Lower leg skin (tissue), 3 donors: ENCODE data around the gene NIM1K.

ENCODE experiments used
- POLR2A ChIP-seq, 2 donors: fragments of 450-650 bp; IDR thresholded peaks; one replicate each; pipeline ENCODE4 v1.6.1; 2016 to 2017; ENCODE audit warnings: antibody characterized with exemption in 2 of 2, mild to moderate bottlenecking in 1 of 2, moderate library complexity in 1 of 2
- TF ChIP-seq, protein P1 (sequence below), 3 donors: fragments of 450-650 bp; IDR thresholded peaks; one replicate each; pipeline ENCODE4 v1.5.1; 2016; ENCODE audit warnings: antibody characterized with exemption in 3 of 3, mild to moderate bottlenecking in 3 of 3, moderate library complexity in 2 of 3

DNA sequence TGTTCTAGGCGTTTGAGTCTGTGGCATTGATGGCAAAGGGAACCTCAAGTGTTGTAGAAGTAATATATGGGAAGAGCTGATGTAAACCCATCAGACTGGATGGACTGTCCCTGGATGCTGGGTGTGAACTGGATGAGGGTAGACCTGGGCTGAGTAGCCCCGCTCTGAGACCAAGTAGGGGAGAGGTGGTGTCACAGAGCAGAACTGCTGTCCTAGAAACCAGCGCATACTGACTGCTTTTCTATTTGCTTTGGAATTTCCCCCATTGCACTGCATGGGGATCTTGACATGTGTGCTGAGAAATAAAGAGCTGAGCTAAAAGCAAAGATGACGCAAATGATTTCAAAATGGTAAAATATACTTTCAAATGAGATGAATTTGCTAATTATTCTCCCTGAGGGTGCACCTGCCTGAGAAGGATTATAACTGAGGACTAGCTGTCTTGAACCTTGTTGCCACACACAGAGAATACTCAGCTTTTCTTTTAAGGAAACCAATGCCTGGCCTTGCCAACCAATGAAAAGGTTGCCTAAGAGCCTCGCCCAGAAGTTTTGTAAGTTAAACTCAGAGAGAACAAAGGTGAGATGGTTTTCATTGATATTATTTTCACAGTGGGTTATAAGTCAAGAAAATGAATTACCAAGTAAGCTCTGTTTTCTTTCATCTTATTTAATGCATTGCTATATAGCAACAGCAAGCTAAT is 44.8 kb downstream of the NIM1K start:
- TF ChIP-seq, protein P1, sequence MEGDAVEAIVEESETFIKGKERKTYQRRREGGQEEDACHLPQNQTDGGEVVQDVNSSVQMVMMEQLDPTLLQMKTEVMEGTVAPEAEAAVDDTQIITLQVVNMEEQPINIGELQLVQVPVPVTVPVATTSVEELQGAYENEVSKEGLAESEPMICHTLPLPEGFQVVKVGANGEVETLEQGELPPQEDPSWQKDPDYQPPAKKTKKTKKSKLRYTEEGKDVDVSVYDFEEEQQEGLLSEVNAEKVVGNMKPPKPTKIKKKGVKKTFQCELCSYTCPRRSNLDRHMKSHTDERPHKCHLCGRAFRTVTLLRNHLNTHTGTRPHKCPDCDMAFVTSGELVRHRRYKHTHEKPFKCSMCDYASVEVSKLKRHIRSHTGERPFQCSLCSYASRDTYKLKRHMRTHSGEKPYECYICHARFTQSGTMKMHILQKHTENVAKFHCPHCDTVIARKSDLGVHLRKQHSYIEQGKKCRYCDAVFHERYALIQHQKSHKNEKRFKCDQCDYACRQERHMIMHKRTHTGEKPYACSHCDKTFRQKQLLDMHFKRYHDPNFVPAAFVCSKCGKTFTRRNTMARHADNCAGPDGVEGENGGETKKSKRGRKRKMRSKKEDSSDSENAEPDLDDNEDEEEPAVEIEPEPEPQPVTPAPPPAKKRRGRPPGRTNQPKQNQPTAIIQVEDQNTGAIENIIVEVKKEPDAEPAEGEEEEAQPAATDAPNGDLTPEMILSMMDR (IDR thresholded peaks at IDR 0.05): no peak
- TF ChIP-seq POLR2A (IDR thresholded peaks at IDR 0.05): no peak
